K562 (cell line): ENCODE data around the gene MOB3B. TPM values are rescaled to one million over a fixed set of nuclear protein-coding genes. Genes with fewer than 3 reads are reported as not detected.

Experiments
- ATAC-seq: fragments of 200-7000 bp; cut with Tn5 transposase; 3 replicates; pipeline ENCODE4 v1.9.1; 2020; ENCODE audit warnings: moderate library complexity
- Bru-seq: library from RNA; stranded (reverse); fragments of 400-500 nt; gene quantifications from one replicate; lab custom pipeline; 2021; lab: Mats Ljungman, UMichigan
- BruChase-seq, 2 experiments: library from RNA; stranded (reverse); fragments of 400-500 nt; gene quantifications; one replicate each; lab custom pipeline; 2021; lab: Mats Ljungman, UMichigan
- BruUV-seq: library from RNA; stranded (reverse); fragments of 400-500 nt; replicated peaks from 2 replicates; lab custom pipeline; 2021; lab: Mats Ljungman, UMichigan
- CTCF ChIA-PET: fragments of 300-600 bp; formaldehyde crosslinking; extraction: SDS; loops from one replicate; lab custom pipeline; 2021; ENCODE audit warnings: low intra/inter-chr PET ratio; lab: Yijun Ruan, JAX
- POLR2A ChIA-PET: fragments of 300-600, 350-650 bp; sonication (Branson Sonifier 250); formaldehyde crosslinking; extraction: SDS; loops from one replicate; lab custom pipeline; 2021; ENCODE audit warnings: antibody characterized with exemption, inconsistent platforms; lab: Yijun Ruan, JAX
- DNase-seq, 4 experiments: peaks; one replicate each; pipeline versions ENCODE4 v3.0.0 to v3.0.0-alpha.2; 2011 to 2018; ENCODE audit warnings: low spot score in 3 of 4, mixed read lengths in 3 of 4; ENCODE audit errors: extremely low read depth in 1 of 4
- FAIRE-seq: peaks from 2 replicates; lab custom pipeline; 2011; peaks lifted over from hg19 to GRCh38; lab: Jason Lieb, UNC
- H2AFZ ChIP-seq: 2 replicates; pipeline ENCODE4 v1.6.0; 2011; ENCODE audit warnings: low read depth, low read length, control low read depth, inconsistent platforms
- H3K27ac ChIP-seq: fragments of 200-600 bp; 3 replicates; pipeline ENCODE4 v1.8.0; 2011; ENCODE audit warnings: low read depth, mild to moderate bottlenecking, control low read depth, inconsistent platforms, low read length, moderate library complexity, mixed read lengths; ENCODE audit errors: extremely low read depth
- H3K27me3 ChIP-seq, 2 experiments: fragments of 300-600 bp in 1 of 2; 2 replicates in 1 of 2; 3 replicates in 1 of 2; pipeline versions ENCODE4 v1.6.0 to v1.8.0; 2011; ENCODE audit warnings: inconsistent platforms in 2 of 2, low read length in 2 of 2, mild to moderate bottlenecking in 1 of 2, mixed read lengths in 1 of 2, moderate library complexity in 1 of 2; ENCODE audit not compliant: control insufficient read depth in 2 of 2, insufficient read depth in 2 of 2
- H3K36me3 ChIP-seq: fragments of 300-600 bp; 3 replicates; pipeline ENCODE4 v1.8.0; 2011; ENCODE audit warnings: mild to moderate bottlenecking, low read length, inconsistent platforms; ENCODE audit not compliant: control insufficient read depth, insufficient read depth
- H3K4me1 ChIP-seq, 2 experiments: fragments of 200-600 bp in 1 of 2; replicated peaks in 1 of 2; 2 replicates in 1 of 2; 3 replicates in 1 of 2; pipeline versions ENCODE4 v1.5.1 to v1.8.0; 2011; ENCODE audit warnings: inconsistent platforms in 2 of 2, low read length in 2 of 2, mild to moderate bottlenecking in 1 of 2, mixed read lengths in 1 of 2, moderate library complexity in 1 of 2; ENCODE audit not compliant: control insufficient read depth in 2 of 2, insufficient read depth in 2 of 2
- H3K4me2 ChIP-seq: 2 replicates; pipeline ENCODE4 v1.6.1; 2011; ENCODE audit warnings: low read length, control low read depth, inconsistent platforms, mixed read lengths; ENCODE audit not compliant: insufficient read depth
- H3K4me3 ChIP-seq: fragments of 200-600 bp; sonication (generic), shearing (Covaris generic); 2 replicates; pipeline ENCODE4 v1.5.1; 2016; ENCODE audit warnings: control low read depth, inconsistent platforms
- H3K79me2 ChIP-seq: fragments of 200-600 bp; 3 replicates; pipeline ENCODE4 v1.8.0; 2011; ENCODE audit warnings: low read length, inconsistent platforms; ENCODE audit not compliant: control insufficient read depth, insufficient read depth
- H3K9ac ChIP-seq, 2 experiments: 2 replicates each; pipeline versions ENCODE4 v1.6.0 to v1.6.1; 2011; ENCODE audit warnings: low read depth in 2 of 2, low read length in 2 of 2, control low read depth in 1 of 2, inconsistent platforms in 1 of 2, mild to moderate bottlenecking in 1 of 2, mixed read lengths in 1 of 2; ENCODE audit not compliant: insufficient read depth in 1 of 2
- H3K9me1 ChIP-seq: one replicate; pipeline ENCODE4 v1.6.0; 2011; ENCODE audit warnings: inconsistent platforms, mild to moderate bottlenecking, low read length, moderate library complexity; ENCODE audit not compliant: control insufficient read depth, insufficient read depth
- H3K9me3 ChIP-seq: replicated peaks from 2 replicates; pipeline ENCODE4 v1.5.1; 2011; ENCODE audit warnings: low read depth, low read length, inconsistent platforms; ENCODE audit not compliant: control insufficient read depth, insufficient read depth
- H4K20me1 ChIP-seq: replicated peaks from 2 replicates; pipeline ENCODE4 v1.6.1; 2011; ENCODE audit warnings: low read length, inconsistent platforms, mixed read lengths; ENCODE audit not compliant: control insufficient read depth, insufficient read depth
- CTCF ChIP-seq, 3 experiments: IDR thresholded peaks in 2 of 3; conservative IDR thresholded peaks in 1 of 3; 2 replicates each; pipeline ENCODE4 v1.5.1; 2011 to 2012; ENCODE audit warnings: low read length in 3 of 3, mild to moderate bottlenecking in 3 of 3, control low read depth in 2 of 3, improper control_type of control experiment in 1 of 3, inconsistent platforms in 1 of 3, low read depth in 1 of 3, mixed read lengths in 1 of 3, moderate library complexity in 1 of 3; ENCODE audit not compliant: insufficient read depth in 2 of 3
- POLR2G ChIP-seq: fragments of 200-400 bp; formaldehyde crosslinking; IDR thresholded peaks from 2 replicates; pipeline ENCODE4 v1.6.1; 2017; ENCODE audit warnings: low read depth, mild to moderate bottlenecking, antibody characterized with exemption, low read length, moderate library complexity
- RAD21 ChIP-seq, 2 experiments: fragments of 250-450 bp in 1 of 2; fragments of 450-650 bp in 1 of 2; sonication (Bioruptor Pico) in 1 of 2; formaldehyde crosslinking in 1 of 2; IDR thresholded peaks in 1 of 2; conservative IDR thresholded peaks in 1 of 2; 2 replicates each; pipeline versions ENCODE4 v1.4.0 to v1.8.0; 2020 to 2022; ENCODE audit warnings: mild to moderate bottlenecking in 2 of 2, moderate library complexity in 1 of 2
- RNF2 ChIP-seq: sonication (generic); IDR thresholded peaks from 2 replicates; pipeline ENCODE4 v1.6.1; 2016
- TCF3 ChIP-seq: sonication (generic); formaldehyde crosslinking; IDR thresholded peaks from 2 replicates; pipeline ENCODE4 v1.4.0; 2020; ENCODE audit warnings: mild to moderate bottlenecking, missing genetic modification reagents
- ZNF592 ChIP-seq: fragments of 450-650 bp; IDR thresholded peaks from 2 replicates; pipeline ENCODE4 v1.6.1; 2017; ENCODE audit warnings: antibody characterized with exemption, mild to moderate bottlenecking
- WGBS: fragments of 100-300 bp; shearing (Covaris generic); methylation state at CpG from one replicate; pipeline ENCODE4 v1.1.6; 2016; ENCODE audit warnings: low coverage, mixed read lengths; ENCODE audit not compliant: insufficient coverage; ENCODE audit errors: missing lambda C conversion rate; 5-methylcytosine and 5-hydroxymethylcytosine counted together
- in situ Hi-C: fragments of 300-500 bp; cut with MboI; formaldehyde crosslinking; loops from 4 replicates; pipeline ENCODE4 v1.15.0; 2018; ENCODE audit warnings: inconsistent platforms, mixed read lengths
- intact Hi-C: fragments of 100-400 bp; cut with micrococcal nuclease; formaldehyde crosslinking; loops from 2 replicates; pipeline ENCODE4 v1.14.2; 2022
- long read RNA-seq, 3 experiments: library from polyadenylated mRNA in 2 of 3; library from RNA in 1 of 3; unstranded in 2 of 3; stranded (forward) in 1 of 3; transcript quantifications; one replicate each; pipeline ENCODE4 v2.0.0, GENCODE V29; 2019 to 2022
- polyA minus RNA-seq, 3 experiments: library from RNA; depleted of rRNA, polyadenylated mRNA; stranded (reverse); fragments of >200 nt; gene quantifications; 2 replicates each; pipeline ENCODE4 v1.2.3, GENCODE V29; 2011
- polyA plus RNA-seq, 8 experiments: library from polyadenylated mRNA; depleted of rRNA in 4 of 8; stranded (reverse) in 5 of 8; unstranded in 3 of 8; fragments of >200 nt; fragmentation: Nextera tagmentation in 2 of 8; fragmentation: Illumina TruSeq in 1 of 8; extraction: Ambion mirVana in 2 of 8; extraction: Trizol in 1 of 8; gene quantifications; 2 replicates each; pipeline versions ENCODE4 v1.2.1 to v1.2.3, GENCODE V29; 2011 to 2014; ENCODE audit warnings: inconsistent platforms in 1 of 8, missing spikeins in 1 of 8
- total RNA-seq, 7 experiments: library from RNA; depleted of rRNA in 6 of 7; stranded (reverse); fragments of >200 nt in 6 of 7; fragmentation: Illumina TruSeq in 2 of 7; extraction: Trizol in 2 of 7; gene quantifications; 2 replicates each; pipeline versions ENCODE4 v1.2.1 to v1.2.3, GENCODE V29; 2011 to 2021; ENCODE audit warnings: low replicate concordance in 1 of 7

Gene MOB3B
- total RNA-seq (2011; cell fraction: chromatin; rRNA removed; ENCODE audit: low replicate concordance), result 12.8 and 17.7 TPM in 2 replicates
- total RNA-seq (2011; cell fraction: nucleolus; rRNA removed), result 9.3 and 12.6 TPM in 2 replicates
- total RNA-seq (2011; cell fraction: nucleoplasm; rRNA removed), result 17.5 and 29.5 TPM in 2 replicates
- total RNA-seq (2014; rRNA removed) (3.6 and 5.0 TPM in 2 replicates), total RNA-seq (2014; rRNA removed; fragmentation: Illumina TruSeq; extraction: Trizol) (7.4 and 7.8 TPM in 2 replicates), total RNA-seq (2015; rRNA removed; fragmentation: Illumina TruSeq; extraction: Trizol) (5.5 TPM in 2 replicates), total RNA-seq (2021) (11.7 and 12.8 TPM in 2 replicates), polyA plus RNA-seq (2011; rRNA removed) (10.1 and 11.1 TPM in 2 replicates), polyA plus RNA-seq (2014; fragmentation: Illumina TruSeq; extraction: Trizol) (10.6 and 12.5 TPM in 2 replicates), polyA plus RNA-seq (2014; fragmentation: Nextera tagmentation; extraction: Ambion mirVana) (1 to 10 TPM; 4.6 to 7.2 TPM), polyA plus RNA-seq (2014; rRNA removed) (5.7 and 6.9 TPM in 2 replicates), polyA minus RNA-seq (2011; rRNA and poly(A)+ RNA removed) (20.4 and 22.2 TPM in 2 replicates), Bru-seq, nascent RNA (percentile 76 among the genes with signal in this experiment), BruChase-seq, experiment 1, labeled RNA remaining after a 2-hour chase (percentile 62 among the genes with signal in this experiment), BruChase-seq, experiment 2, labeled RNA remaining after a 6-hour chase (percentile 64 among the genes with signal in this experiment)
- 6.0 and 8.7 TPM in 2 replicates for polyA plus RNA-seq (2011; cell fraction: cytosol; rRNA removed)
- 5.3 and 5.6 TPM in 2 replicates for polyA plus RNA-seq (2011; cell fraction: nucleus; rRNA removed)
- 4.7 and 6.0 TPM in 2 replicates for polyA plus RNA-seq (2012)
- 7.6 and 10.5 TPM in 2 replicates for polyA minus RNA-seq (2011; cell fraction: cytosol; rRNA and poly(A)+ RNA removed)
- polyA minus RNA-seq (2011; cell fraction: nucleus; rRNA and poly(A)+ RNA removed), result 8.5 and 11.9 TPM in 2 replicates
- long read RNA-seq, experiment 1, full-length matches to known transcripts, result 40 of 53 reads
- long read RNA-seq, experiment 1, partial matches to known transcripts, result 1 of 53 reads
- long read RNA-seq, experiment 1, other reads (novel, unspliced or antisense), result 12 of 53 reads
- long read RNA-seq, experiment 2, full-length matches to known transcripts, result 6 of 14 reads
- long read RNA-seq, experiment 2, partial matches to known transcripts, result 0 of 14 reads
- long read RNA-seq, experiment 2, other reads (novel, unspliced or antisense), result 8 of 14 reads
- long read RNA-seq, experiment 3, full-length matches to known transcripts, result 7 of 10 reads
- long read RNA-seq, experiment 3, partial matches to known transcripts, result 0 of 10 reads
- long read RNA-seq, experiment 3, other reads (novel, unspliced or antisense), result 3 of 10 reads

GRCh38 chr9:27529316-27530278, at the start of gene MOB3B:
Gene MOB3B (minus strand): TSS chr9:27529814. CDS start chr9:27455550, 74,264 bp downstream.
- Histone ChIP-seq H3K9me3 (no peaks in the 10 kb centered on the region), H3K4me3 (peak within 1 kb of the TSS; percentile 60), H3K9me1 (no peaks in the 10 kb centered on the region), H3K4me1 (peaks cover 3 to 8% of the 10 kb centered on the region in 2 experiments; a peak in 4 of 5 replicates), H3K27me3 (no peaks in the 10 kb centered on the region), H2AFZ (peak within 1 kb of the TSS; percentile 74), H3K36me3 (peaks cover 6% of the 10 kb centered on the region; the same call in 1 of the 3 replicates), H3K79me2 (peaks cover 56% of the 10 kb centered on the region), H3K4me2 (peak within 1 kb of the TSS; percentile 75), H3K27ac (peak within 1 kb of the TSS; percentile 75), H4K20me1 (no peaks in the 10 kb centered on the region), H3K9ac (peak within 1 kb of the TSS; percentile 64 to 91)
- ChIA-PET POLR2A (interaction anchor here (0.8 kb wide), 1 partner anchor 538 kb away, joined by 3 read pairs; no protein-coding TSS in a partner anchor), CTCF (interaction anchor here (0.9 kb wide), 1 partner anchor 196 kb away, joined by 6 read pairs; no protein-coding TSS in a partner anchor)
- peak; percentile 84 for ATAC-seq
- BruUV-seq, result no TSS peak
- peak; percentile 46 to 72 (median 52) for DNase-seq
- in situ Hi-C loops (loop anchor here (5.0 to 10.0 kb wide), 2 partner anchors 75 to 192 kb away; no protein-coding TSS in a partner anchor), intact Hi-C loops (loop anchor here (5.0 to 10.0 kb wide), 2 partner anchors 67 to 95 kb away; no protein-coding TSS in a partner anchor)
- FAIRE-seq, result no peak
- WGBS, result 20% methylated on average over 1 of the region's 74 CpGs
- peak; percentile 47 to 57 (median 55); a peak in 5 of 6 replicates for TF ChIP-seq CTCF (IDR thresholded peaks at IDR 0.05 in 2 of 3, conservative IDR thresholded peaks at IDR 0.05 in 1 of 3; ENCODE audit: insufficient read depth in 2 of 3, low read depth in 1 of 3, low read length in 3 of 3)
- TF ChIP-seq POLR2G, result peak; percentile 53; the same call in 1 of the 2 replicates
- peak; percentile 46 to 58 for TF ChIP-seq RAD21 (CRISPR knock-in tag; conservative IDR thresholded peaks at IDR 0.05 in 1 of 2, IDR thresholded peaks at IDR 0.05 in 1 of 2)
- TF ChIP-seq TCF3 (CRISPR knock-in tag), result peak; percentile 9; the same call in 1 of the 2 replicates
- 0 out of 2 replicates have a peak, but pooled peaks have one; percentile 25 for TF ChIP-seq ZNF592
- TF ChIP-seq RNF2, result no peak
